SK-N-SH (cell line): ENCODE results near the gene CEBPZ. TPM values are rescaled to one million over a fixed set of nuclear protein-coding genes. Genes with fewer than 3 reads are reported as not detected.

Experiments
- CTCF ChIA-PET: fragments of 300-600, 350-600 bp; formaldehyde crosslinking; extraction: SDS; loops from one replicate; lab custom pipeline; 2021; lab: Yijun Ruan, JAX
- POLR2A ChIA-PET: fragments of 350-600 bp; sonication (Branson Sonifier 250); formaldehyde crosslinking; extraction: SDS; loops from one replicate; lab custom pipeline; 2020; ENCODE audit warnings: antibody characterized with exemption, inconsistent platforms; lab: Yijun Ruan, JAX
- DNase-seq: peaks from one replicate; pipeline ENCODE4 v3.0.0; 2012
- H2AFZ ChIP-seq: fragments of 200-600 bp; sonication (generic); 2 replicates; pipeline ENCODE4 v1.8.1; 2016; ENCODE audit warnings: antibody characterized with exemption, mild to moderate bottlenecking, low read depth
- H3F3A ChIP-seq: fragments of 200-600 bp; sonication (generic); replicated peaks from 2 replicates; pipeline ENCODE3; 2016; ENCODE audit warnings: antibody characterized with exemption, mild to moderate bottlenecking; ENCODE audit not compliant: insufficient read depth
- H3K27ac ChIP-seq, 2 experiments: fragments of 200-500 bp in 1 of 2; fragments of 200-600 bp in 1 of 2; sonication (Bioruptor generic) in 1 of 2; sonication (generic), shearing (Covaris generic) in 1 of 2; 2 replicates each; pipeline versions ENCODE4 v1.5.1 to v1.6.1; 2014 to 2016; ENCODE audit warnings: low read depth in 2 of 2, inconsistent platforms in 1 of 2, low read length in 1 of 2, mild to moderate bottlenecking in 1 of 2, mixed read lengths in 1 of 2
- H3K27me3 ChIP-seq: fragments of 200-600 bp; sonication (generic), shearing (Covaris generic); 2 replicates; pipeline ENCODE4 v1.6.1; 2016; ENCODE audit warnings: mixed run types; ENCODE audit not compliant: insufficient read depth
- H3K36me3 ChIP-seq, 2 experiments: fragments of 200-500 bp in 1 of 2; fragments of 200-600 bp in 1 of 2; sonication (Bioruptor generic) in 1 of 2; sonication (generic) in 1 of 2; replicated peaks in 1 of 2; 2 replicates each; pipeline versions ENCODE3 to v1.5.1; 2014 to 2016; ENCODE audit warnings: low read length in 1 of 2, mild to moderate bottlenecking in 1 of 2; ENCODE audit not compliant: insufficient read depth in 2 of 2, control insufficient read depth in 1 of 2
- H3K4me1 ChIP-seq, 2 experiments: fragments of 200-500 bp in 1 of 2; fragments of 200-600 bp in 1 of 2; sonication (Bioruptor generic) in 1 of 2; sonication (generic), shearing (Covaris generic) in 1 of 2; 2 replicates each; pipeline versions ENCODE4 v1.5.1 to v1.6.1; 2014 to 2016; ENCODE audit warnings: low read depth in 1 of 2, low read length in 1 of 2, mixed run types in 1 of 2; ENCODE audit not compliant: insufficient read depth in 2 of 2, control insufficient read depth in 1 of 2
- H3K4me2 ChIP-seq: fragments of 200-600 bp; sonication (generic), shearing (Covaris generic); 2 replicates; pipeline ENCODE4 v1.6.1; 2017; ENCODE audit warnings: mixed run types
- H3K4me3 ChIP-seq, 2 experiments: fragments of 200-500 bp in 1 of 2; fragments of 200-600 bp in 1 of 2; sonication (Bioruptor generic) in 1 of 2; sonication (generic), shearing (Covaris generic) in 1 of 2; 2 replicates each; pipeline versions ENCODE4 v1.5.1 to v1.8.1; 2014 to 2016; ENCODE audit warnings: low read depth in 2 of 2, inconsistent platforms in 1 of 2, low read length in 1 of 2, mild to moderate bottlenecking in 1 of 2, mixed read lengths in 1 of 2, moderate library complexity in 1 of 2
- H3K79me2 ChIP-seq: fragments of 200-600 bp; sonication (generic); 2 replicates; pipeline ENCODE4 v1.8.1; 2017; ENCODE audit warnings: mild to moderate bottlenecking; ENCODE audit not compliant: insufficient read depth
- H3K9ac ChIP-seq: fragments of 200-600 bp; sonication (generic); 2 replicates; pipeline ENCODE4 v1.6.1; 2017; ENCODE audit warnings: mixed run types
- H3K9me2 ChIP-seq: fragments of 200-600 bp; sonication (generic); 2 replicates; pipeline ENCODE4 v1.6.1; 2017; ENCODE audit warnings: mixed run types
- H3K9me3 ChIP-seq: fragments of 200-600 bp; sonication (generic); 2 replicates; pipeline ENCODE4 v1.6.1; 2017; ENCODE audit warnings: mixed run types, mild to moderate bottlenecking, moderate library complexity
- H4K20me1 ChIP-seq: fragments of 200-600 bp; sonication (generic); 2 replicates; pipeline ENCODE4 v1.6.1; 2017; ENCODE audit warnings: mild to moderate bottlenecking, mixed run types; ENCODE audit not compliant: insufficient read depth
- FOSL2 ChIP-seq: IDR thresholded peaks from 2 replicates; pipeline ENCODE4 v1.4.0; 2012; ENCODE audit warnings: low read depth, mild to moderate bottlenecking, moderate library complexity, borderline replicate concordance
- FOXM1 ChIP-seq: IDR thresholded peaks from 2 replicates; pipeline ENCODE4 v1.4.0; 2012; ENCODE audit warnings: low read depth, mild to moderate bottlenecking
- TAF1 ChIP-seq: IDR thresholded peaks from 2 replicates; pipeline ENCODE4 v1.6.1; 2012; ENCODE audit warnings: low read depth, mild to moderate bottlenecking, low read length, moderate library complexity, borderline replicate concordance
- TEAD4 ChIP-seq: IDR thresholded peaks from 2 replicates; pipeline ENCODE4 v1.4.0; 2012; ENCODE audit warnings: mild to moderate bottlenecking, borderline replicate concordance; ENCODE audit not compliant: insufficient read depth
- WGBS: methylation state at CpG from one replicate; pipeline ENCODE4 v1.1.6; 2017; ENCODE audit warnings: low lambda C conversion rate; 5-methylcytosine and 5-hydroxymethylcytosine counted together
- polyA plus RNA-seq, 3 experiments: library from polyadenylated mRNA; depleted of rRNA; stranded (reverse); fragments of >200 nt; gene quantifications; 2 replicates each; pipeline ENCODE4 v1.2.3, GENCODE V29; 2012
- TF ChIP-seq, protein P1 (sequence below): IDR thresholded peaks from 2 replicates; pipeline ENCODE4 v1.4.0; 2012; ENCODE audit warnings: low read depth
- TF ChIP-seq, protein P2 (sequence below): IDR thresholded peaks from 2 replicates; pipeline ENCODE4 v1.4.0; 2012; ENCODE audit warnings: low read depth, borderline replicate concordance

Gene CEBPZ
- polyA plus RNA-seq, 1 of the 3 experiments (the other 2 are of a cell fraction), result 9.7 TPM

- H2AFZ ChIP-seq, result peak overlapping the region; percentile 49
- POLR2A ChIA-PET, result no interaction called here
- H3K27ac ChIP-seq, result peak overlapping the region in 1 of 2 experiments; percentile 38; a peak in 2 of 4 replicates
Observed at GRCh38 chr2:37189452-37190153, 41.8 kb downstream of the CEBPZ start.

GRCh38 chr2:37188570-37188969 lies 42.8 kb downstream of the CEBPZ start, which contains the start of gene SULT6B1:
TSS of gene SULT6B1 (minus strand) at chr2:37188670. CDS start at chr2:37188640, 30 bp downstream.
- TF ChIP-seq, protein P1, sequence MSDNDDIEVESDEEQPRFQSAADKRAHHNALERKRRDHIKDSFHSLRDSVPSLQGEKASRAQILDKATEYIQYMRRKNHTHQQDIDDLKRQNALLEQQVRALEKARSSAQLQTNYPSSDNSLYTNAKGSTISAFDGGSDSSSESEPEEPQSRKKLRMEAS, result no peak
- TF ChIP-seq, protein P2, sequence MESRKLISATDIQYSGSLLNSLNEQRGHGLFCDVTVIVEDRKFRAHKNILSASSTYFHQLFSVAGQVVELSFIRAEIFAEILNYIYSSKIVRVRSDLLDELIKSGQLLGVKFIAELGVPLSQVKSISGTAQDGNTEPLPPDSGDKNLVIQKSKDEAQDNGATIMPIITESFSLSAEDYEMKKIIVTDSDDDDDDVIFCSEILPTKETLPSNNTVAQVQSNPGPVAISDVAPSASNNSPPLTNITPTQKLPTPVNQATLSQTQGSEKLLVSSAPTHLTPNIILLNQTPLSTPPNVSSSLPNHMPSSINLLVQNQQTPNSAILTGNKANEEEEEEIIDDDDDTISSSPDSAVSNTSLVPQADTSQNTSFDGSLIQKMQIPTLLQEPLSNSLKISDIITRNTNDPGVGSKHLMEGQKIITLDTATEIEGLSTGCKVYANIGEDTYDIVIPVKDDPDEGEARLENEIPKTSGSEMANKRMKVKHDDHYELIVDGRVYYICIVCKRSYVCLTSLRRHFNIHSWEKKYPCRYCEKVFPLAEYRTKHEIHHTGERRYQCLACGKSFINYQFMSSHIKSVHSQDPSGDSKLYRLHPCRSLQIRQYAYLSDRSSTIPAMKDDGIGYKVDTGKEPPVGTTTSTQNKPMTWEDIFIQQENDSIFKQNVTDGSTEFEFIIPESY, result no peak
- TF ChIP-seq FOXM1 (no peak), TEAD4 (no peak)
- TF ChIP-seq, all 33 proteins: peak for 0
- H4K20me1 ChIP-seq, result no peaks in the 10 kb centered on the region
- no peak within 1 kb of the TSS for H3K4me3 ChIP-seq
- H3K27ac ChIP-seq, result peak within 1 kb of the TSS in 1 of 2 experiments; percentile 38; a peak in 2 of 4 replicates
- no peaks in the 10 kb centered on the region for H3K9me2 ChIP-seq
- no peaks in the 10 kb centered on the region for H3K79me2 ChIP-seq
- no peak within 1 kb of the TSS for H2AFZ ChIP-seq
- H3K9me3 ChIP-seq, result no peaks in the 10 kb centered on the region
- H3K27me3 ChIP-seq, result no peaks in the 10 kb centered on the region
- POLR2A ChIA-PET, result no interaction called here
- H3K9ac ChIP-seq, result no peak within 1 kb of the TSS
- WGBS, result 93% methylated on average over 2 of the region's 2 CpGs
- peaks cover 0 to 5% of the 10 kb centered on the region in 2 experiments; a peak in 1 of 4 replicates for H3K4me1 ChIP-seq
- CTCF ChIA-PET, result interaction anchor here (1.0 to 1.6 kb wide), 3 partner anchors 12 to 40 kb away, joined by 3 to 4 read pairs (median 4); no protein-coding TSS in a partner anchor
- H3K36me3 ChIP-seq, result no peaks in the 10 kb centered on the region
- no peaks in the 10 kb centered on the region for H3F3A ChIP-seq
- no peak for DNase-seq
- H3K4me2 ChIP-seq, result no peak within 1 kb of the TSS

More at GRCh38 chr2:37189452-37190153, 41.8 kb downstream of the CEBPZ start:
- no peak for TF ChIP-seq TAF1
- TF ChIP-seq, protein P1, result 0 out of 2 replicates have a peak, but pooled peaks have one; percentile 56
- TF ChIP-seq FOSL2, result peak; percentile 75
- no peak for DNase-seq
- no peaks in the 10 kb centered on the region for H4K20me1 ChIP-seq
- H3F3A ChIP-seq, result no peaks in the 10 kb centered on the region
- H3K36me3 ChIP-seq, result no peaks in the 10 kb centered on the region
- H3K9me2 ChIP-seq, result no peaks in the 10 kb centered on the region
- H3K27me3 ChIP-seq, result no peaks in the 10 kb centered on the region
- no peak overlapping the region for H3K4me2 ChIP-seq
- H3K9me3 ChIP-seq, result no peaks in the 10 kb centered on the region
- H3K4me1 ChIP-seq, result peaks cover 0 to 5% of the 10 kb centered on the region in 2 experiments; a peak in 1 of 4 replicates
- 69% methylated on average over 6 of the region's 6 CpGs for WGBS
- H3K79me2 ChIP-seq, result no peaks in the 10 kb centered on the region
- no peak overlapping the region for H3K4me3 ChIP-seq
- H3K9ac ChIP-seq, result no peak overlapping the region
- CTCF ChIA-PET, result interaction anchor here (1.2 to 1.6 kb wide), 4 partner anchors 13 to 643 kb away, joined by 3 to 8 read pairs (median 4); no protein-coding TSS in a partner anchor
